Liver (tissue), 10 donors: ENCODE results near the gene VGLL2. TPM values are rescaled to one million over a fixed set of nuclear protein-coding genes. Genes with fewer than 3 reads are reported as not detected.

Experiments
- DNase-seq: peaks from one replicate; pipeline ENCODE4 v3.0.0-alpha.2; 2017; ENCODE audit warnings: low spot score
- H3K27ac ChIP-seq, 2 donors: one replicate each; pipeline ENCODE4 v1.7.0; 2013; ENCODE audit warnings: inconsistent platforms in 2 of 2, low read length in 2 of 2, control low read depth in 1 of 2, low read depth in 1 of 2, mild to moderate bottlenecking in 1 of 2
- H3K27me3 ChIP-seq, 4 donors: one replicate each; pipeline versions ENCODE4 v1.6.1 to v1.7.0; 2013; ENCODE audit warnings: low read length in 3 of 4, inconsistent platforms in 1 of 4, mild to moderate bottlenecking in 1 of 4, moderate library complexity in 1 of 4; ENCODE audit not compliant: control insufficient read depth in 4 of 4, insufficient read depth in 4 of 4
- H3K36me3 ChIP-seq, 4 donors: one replicate each; pipeline versions ENCODE4 v1.6.1 to v1.7.0; 2013; ENCODE audit warnings: low read length in 3 of 4, mild to moderate bottlenecking in 3 of 4, low read depth in 1 of 4, moderate library complexity in 1 of 4; ENCODE audit not compliant: control insufficient read depth in 4 of 4, insufficient read depth in 3 of 4
- H3K4me1 ChIP-seq, 4 donors: one replicate each; pipeline versions ENCODE4 v1.6.1 to v1.7.0; 2013; ENCODE audit warnings: low read length in 3 of 4, mild to moderate bottlenecking in 3 of 4, moderate library complexity in 1 of 4; ENCODE audit not compliant: control insufficient read depth in 4 of 4, insufficient read depth in 4 of 4
- H3K4me3 ChIP-seq, 3 donors: one replicate each; pipeline versions ENCODE4 v1.6.1 to v1.7.0; 2013; ENCODE audit warnings: low read length in 3 of 3, control low read depth in 1 of 3, low read depth in 1 of 3, mild to moderate bottlenecking in 1 of 3
- H3K9ac ChIP-seq, 2 donors: one replicate each; pipeline ENCODE4 v1.7.0; 2013; ENCODE audit warnings: low read length in 2 of 2, mild to moderate bottlenecking in 2 of 2, moderate library complexity in 2 of 2, control low read depth in 1 of 2, low read depth in 1 of 2
- H3K9me3 ChIP-seq, 4 donors: one replicate each; pipeline versions ENCODE4 v1.6.1 to v1.7.0; 2013; ENCODE audit warnings: low read length in 3 of 4; ENCODE audit not compliant: control insufficient read depth in 4 of 4
- CTCF ChIP-seq: fragments of 150-350 bp; IDR thresholded peaks from 2 replicates; pipeline ENCODE4 v1.5.1; 2017; ENCODE audit warnings: improper control_type of control experiment, low read depth, low read length; ENCODE audit not compliant: missing input control
- FOXA1 ChIP-seq: IDR thresholded peaks from 2 replicates; pipeline ENCODE4 v1.6.1; 2016; ENCODE audit warnings: antibody characterized with exemption
- RAD21 ChIP-seq, 2 donors: IDR thresholded peaks; 2 replicates each; pipeline ENCODE4 v1.6.1; 2016; ENCODE audit warnings: antibody characterized with exemption in 2 of 2, mild to moderate bottlenecking in 2 of 2
- YY1 ChIP-seq: IDR thresholded peaks from 2 replicates; pipeline ENCODE4 v1.6.1; 2016; ENCODE audit warnings: antibody characterized with exemption, mild to moderate bottlenecking
- WGBS: extraction: QIAGEN DNeasy Blood & Tissue Kit; methylation state at CpG from one replicate; pipeline ENCODE4 v1.1.7; 2013; 5-methylcytosine and 5-hydroxymethylcytosine counted together
- polyA plus RNA-seq, 2 donors: library from polyadenylated mRNA; stranded (reverse) in 1 of 2; unstranded in 1 of 2; fragments of 200-250 nt in 1 of 2; fragments of >200 nt in 1 of 2; fragmentation: Nextera tagmentation in 1 of 2; extraction: Ambion mirVana in 1 of 2; gene quantifications; one replicate each; pipeline versions ENCODE4 v1.2.1 to v1.2.3, GENCODE V29; 2013 to 2015
- small RNA-seq: library from RNA; depleted of rRNA; stranded (forward); fragments of <200 nt; gene quantifications from one replicate; pipeline ENCODE3, GENCODE V24; 2014
- total RNA-seq, 2 donors: library from RNA; depleted of rRNA; stranded (reverse); fragments of >200 nt; gene quantifications; one replicate each; pipeline ENCODE4 v1.2.3, GENCODE V29; 2014
- donor health status: healthy.
- donor health status: healthy.
- donor health status: healthy.
- donor health status: healthy.
- donor health status: healthy.

Gene VGLL2
- total and polyA plus RNA-seq, 4 donors, result not detected

GRCh38 chr6:117317261-117317660, 51.9 kb downstream of the VGLL2 start:
- H3K27me3 ChIP-seq, result peaks cover 0 to 12% (median 0%) of the 10 kb centered on the region in 4 donors
- no peak overlapping the region for H3K9ac ChIP-seq
- no peaks in the 10 kb centered on the region for H3K36me3 ChIP-seq
- 36% methylated on average over 4 of the region's 4 CpGs for WGBS
- H3K9me3 ChIP-seq, result no peaks in the 10 kb centered on the region
- no peak overlapping the region for H3K27ac ChIP-seq
- H3K4me1 ChIP-seq, result no peaks in the 10 kb centered on the region
- TF ChIP-seq RAD21 (IDR thresholded peaks at IDR 0.05) (peak; percentile 38 to 61), CTCF (peak; percentile 9), FOXA1 (no peak), YY1 (no peak)
- DNase-seq, result no peak
- H3K4me3 ChIP-seq, result no peak overlapping the region

Small RNAs within 50 kb of the gene (small RNA-seq; reads per million reads assigned to genes)
- not detected for gene RN7SKP18

Other genes starting within 250 kb of the VGLL2 start
- gene ROS1, start 160.4 kb downstream of the VGLL2 start, total RNA-seq, result not detected
- gene ROS1, start 160.4 kb downstream of the VGLL2 start, polyA plus RNA-seq, result under 1 TPM in 1 of 2 donors, not detected in 1; under 0.01 TPM
- gene DCBLD1, start 217.1 kb downstream of the VGLL2 start, total RNA-seq, result 10 to 100 TPM in 1 of 2 donors, 1 to 10 TPM in 1; 2.7 to 10.4 TPM
- gene DCBLD1, start 217.1 kb downstream of the VGLL2 start, polyA plus RNA-seq, result 1 to 10 TPM; 4.3 to 4.6 TPM